GM04503 (cell line): ENCODE measurements around the gene HMGN1.
"Not testable (repeated sequence)": the region's sequence is repeated elsewhere in the genome, so short reads cannot be mapped to it uniquely, and the experiment has no call there.

Experiments
- DNase-seq: peaks from one replicate; pipeline ENCODE4 v3.0.0-alpha.2; 2012; ENCODE audit warnings: low read depth

Gene HMGN1, protein sequence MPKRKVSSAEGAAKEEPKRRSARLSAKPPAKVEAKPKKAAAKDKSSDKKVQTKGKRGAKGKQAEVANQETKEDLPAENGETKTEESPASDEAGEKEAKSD

DNA sequence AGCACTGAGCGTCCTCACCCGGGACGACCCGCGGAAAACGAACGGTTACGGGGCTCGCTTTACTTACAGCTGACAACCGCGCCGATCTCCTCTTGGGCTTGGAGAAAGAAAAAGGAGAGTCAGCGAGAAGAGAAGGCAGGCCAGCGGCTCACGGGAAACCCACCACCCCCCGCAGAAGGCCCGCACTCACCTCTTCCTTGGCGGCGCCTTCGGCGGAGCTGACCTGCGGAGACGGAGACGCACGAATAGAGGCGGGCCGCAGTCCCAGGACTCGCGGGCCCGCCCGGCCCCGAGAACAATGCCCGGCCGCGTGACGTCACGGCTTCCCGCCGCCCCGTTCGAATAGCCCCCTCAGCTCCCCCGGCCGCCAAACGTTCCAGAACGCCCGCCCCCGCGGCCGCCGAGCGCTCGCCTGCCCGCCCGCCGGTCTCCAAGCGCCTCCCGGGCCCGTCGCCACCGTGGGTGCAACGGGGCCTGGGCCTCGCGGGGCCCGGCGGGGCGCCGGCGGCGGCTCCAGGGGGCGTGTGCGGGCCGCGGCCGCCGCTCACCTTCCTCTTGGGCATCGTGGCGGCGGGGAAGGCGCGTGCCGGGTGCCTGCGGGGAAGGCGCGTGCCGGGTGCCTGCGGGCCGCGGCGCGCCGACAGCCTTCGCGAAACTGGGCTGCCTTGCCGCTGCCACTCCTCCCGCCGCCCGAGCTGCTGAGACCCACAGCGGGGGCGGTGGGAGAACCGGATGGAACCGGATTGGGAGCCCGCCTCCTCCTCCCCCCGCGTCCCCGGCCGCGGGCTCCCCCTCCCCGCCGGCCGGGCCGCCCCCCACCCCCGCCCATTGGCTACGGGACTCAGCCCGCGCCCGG, at the start of gene HMGN1:
TSS of gene HMGN1 (minus strand) at position 734 of the 856 bp plus-strand sequence. CDS start at position 563, 171 bp downstream.
- DNase-seq = no peak

DNA sequence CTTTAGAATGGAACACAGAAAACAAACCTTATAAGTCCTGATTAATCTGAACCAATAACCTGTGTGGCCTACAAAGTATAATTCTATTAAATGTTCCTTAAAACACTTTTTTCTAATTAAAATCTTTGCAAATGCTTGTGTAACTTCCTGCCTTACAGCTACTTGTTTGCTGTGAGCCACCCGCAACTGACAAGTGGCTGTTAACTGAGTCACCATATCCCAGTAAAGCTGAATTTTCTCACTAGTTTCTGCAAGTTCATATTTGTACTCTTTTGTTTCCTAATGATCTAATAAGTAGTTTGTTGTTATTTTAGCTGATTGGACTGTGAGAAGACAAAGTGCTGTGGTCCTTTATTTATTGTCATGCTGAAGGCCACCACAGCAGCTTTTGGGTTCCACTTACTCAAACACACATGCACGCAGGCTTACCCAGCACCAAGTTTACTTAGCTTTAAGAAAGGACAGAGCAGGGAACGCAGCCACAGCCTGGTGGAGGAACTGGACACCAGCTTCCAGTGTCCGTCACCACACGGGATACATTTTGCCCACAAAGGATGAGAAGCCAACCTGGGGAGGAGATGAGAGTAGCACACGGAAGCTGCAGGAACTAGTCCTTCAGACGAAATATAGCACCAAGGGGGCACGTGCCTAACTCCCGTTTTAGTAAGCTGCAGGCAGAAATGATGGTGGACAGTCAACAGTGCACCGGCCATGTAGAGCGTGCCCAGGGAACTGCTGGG, 48.9 kb upstream of the HMGN1 start:
- DNase-seq = no peak

DNA sequence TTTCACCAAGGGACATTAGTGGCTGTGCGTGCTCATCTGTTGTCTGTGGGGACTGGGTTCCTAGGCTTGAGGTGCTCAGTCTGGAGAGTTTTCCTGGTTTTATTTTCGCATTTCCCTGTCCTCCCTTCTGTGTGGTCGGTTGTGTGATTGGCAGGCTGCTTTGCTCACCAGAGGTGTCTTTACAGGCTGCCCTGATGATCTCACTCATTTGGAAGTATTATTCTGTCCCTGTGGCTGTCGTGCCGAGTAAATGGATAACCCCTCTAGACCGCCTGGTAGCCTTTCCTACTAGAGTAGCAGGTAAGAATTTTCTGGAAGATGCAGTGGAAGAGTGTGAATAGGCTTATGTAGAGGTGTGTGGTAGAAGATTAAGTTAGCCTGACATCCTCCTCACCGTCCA, 44.1 kb upstream of the HMGN1 start:
- no peak for DNase-seq

DNA sequence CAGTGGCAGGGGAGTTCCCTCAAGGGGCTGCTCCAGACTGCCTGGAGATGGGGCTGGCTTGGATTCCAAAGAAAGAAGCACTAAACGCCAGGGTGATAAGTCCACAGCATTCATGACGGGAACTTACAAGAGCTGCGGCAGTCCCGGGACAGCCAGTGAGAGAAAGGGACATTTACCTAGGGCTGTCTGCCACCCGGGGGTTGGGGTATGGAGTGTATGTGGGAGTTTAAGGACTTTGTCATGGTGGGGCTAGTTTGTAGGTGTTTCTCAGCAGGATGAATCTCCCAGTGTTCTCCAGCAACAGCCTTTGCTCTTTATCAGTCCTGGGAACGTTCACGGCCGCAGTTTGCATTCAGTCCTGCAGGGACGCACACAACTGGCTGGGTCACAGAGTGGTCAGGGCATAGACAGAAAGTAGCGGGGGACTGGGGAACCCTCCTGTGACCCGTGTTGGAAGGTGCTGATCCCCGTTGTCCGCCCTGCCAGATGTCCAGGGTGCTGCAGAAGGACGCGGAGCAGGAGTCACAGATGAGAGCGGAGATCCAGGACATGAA, 41.4 kb upstream of the HMGN1 start:
- no peak for DNase-seq

DNA sequence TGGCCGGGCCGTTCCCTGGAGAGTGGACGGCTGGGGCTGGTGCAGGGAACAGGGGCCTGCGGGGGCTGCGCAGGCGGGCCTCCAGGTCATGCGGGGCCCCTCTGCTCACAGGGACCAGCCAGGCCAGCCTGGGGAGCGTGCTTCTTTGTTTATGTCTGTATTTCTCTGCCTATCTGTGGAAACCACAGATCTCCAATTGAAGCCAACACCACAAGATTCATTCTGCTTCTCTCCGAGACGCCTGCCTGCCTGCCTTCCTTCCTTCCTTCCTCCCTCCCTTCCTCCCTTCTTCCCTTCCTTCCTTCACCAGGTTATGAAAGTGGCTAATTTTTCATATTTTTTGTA, 39.9 kb upstream of the HMGN1 start:
- DNase-seq = no peak

DNA sequence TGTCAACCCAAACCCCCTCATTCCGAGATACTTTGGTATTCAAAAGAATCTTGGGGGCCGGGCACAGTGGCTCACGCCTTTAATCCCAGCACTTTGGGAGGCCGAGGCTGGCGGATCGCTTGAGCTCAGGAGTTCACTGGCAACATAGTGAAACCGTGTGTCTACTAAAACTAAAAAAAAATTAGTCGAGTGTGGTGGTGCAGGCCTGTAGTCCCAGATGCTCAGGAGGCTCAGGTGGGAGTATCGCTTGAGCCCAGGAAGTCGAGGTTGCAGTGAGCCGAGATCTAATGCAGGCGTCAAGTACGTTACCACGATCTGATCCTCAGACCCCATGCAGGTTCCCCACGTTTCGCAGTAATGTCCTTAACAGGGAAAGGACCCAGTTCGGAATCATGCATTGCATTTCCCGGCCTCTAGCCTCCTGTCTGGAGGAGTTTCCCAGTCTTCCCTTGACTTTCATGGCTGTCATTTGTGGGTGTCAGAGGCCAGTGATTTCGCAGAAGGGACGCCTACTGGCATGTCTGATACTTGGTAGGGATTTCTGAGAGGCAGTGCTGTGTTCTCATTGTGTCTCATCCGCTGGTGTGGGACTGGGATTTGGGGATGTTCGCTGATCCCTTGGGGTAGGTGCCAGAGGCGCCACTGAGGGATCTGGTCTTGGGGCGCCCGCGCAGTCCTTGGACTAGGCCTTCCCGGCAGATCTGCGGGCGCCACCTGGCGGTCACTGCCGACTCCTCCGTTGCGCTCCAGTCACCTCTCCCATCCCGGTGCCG, 39.3 kb upstream of the HMGN1 start:
- DNase-seq = no peak

DNA sequence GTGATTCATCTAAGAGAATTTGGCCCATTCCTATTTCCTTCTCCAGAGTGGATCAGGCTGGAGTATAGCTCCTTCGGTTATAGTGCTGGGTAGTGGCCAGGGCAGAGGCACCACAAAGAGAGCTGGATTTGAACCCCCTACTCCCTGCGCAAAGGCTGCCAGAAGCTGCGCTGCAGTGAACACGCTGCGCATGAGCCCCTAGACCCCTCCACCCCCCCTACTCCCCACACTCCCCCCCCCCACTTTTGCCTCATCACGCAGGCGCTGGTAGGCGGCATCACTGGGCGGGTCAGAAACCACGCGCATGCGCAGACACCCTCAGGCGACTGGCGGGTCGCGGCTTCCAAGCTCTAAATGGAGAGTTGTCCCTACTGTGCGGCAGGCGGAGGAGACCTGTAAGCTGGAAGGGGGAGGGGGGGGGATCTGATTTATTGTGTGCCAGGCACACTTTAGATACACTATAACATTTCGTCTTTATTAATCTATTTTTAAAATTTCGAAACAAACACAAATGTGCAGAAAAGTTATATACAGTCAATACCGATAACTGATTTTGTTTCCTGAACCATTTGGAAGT, 38.7 kb upstream of the HMGN1 start:
- no peak for DNase-seq

DNA sequence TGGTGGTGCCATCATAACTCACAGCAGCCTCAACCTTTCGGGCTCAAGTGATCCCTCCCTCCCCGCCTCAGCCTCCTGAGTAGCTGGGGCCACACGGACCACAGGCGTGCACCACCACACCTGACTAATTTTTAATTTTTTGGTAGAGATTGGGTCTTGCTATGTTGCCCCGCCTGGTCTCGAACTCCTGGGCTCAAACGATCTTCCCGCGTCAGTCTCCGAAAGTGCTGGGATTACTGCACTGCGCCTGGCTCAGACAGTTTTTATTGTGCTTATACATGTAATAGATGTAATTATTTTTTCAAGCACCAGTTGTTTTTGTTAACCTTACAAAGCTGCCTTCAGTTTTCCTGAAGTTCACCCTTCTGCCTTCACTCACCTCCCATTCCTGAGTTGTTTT, 38.0 kb upstream of the HMGN1 start:
- no peak for DNase-seq

DNA sequence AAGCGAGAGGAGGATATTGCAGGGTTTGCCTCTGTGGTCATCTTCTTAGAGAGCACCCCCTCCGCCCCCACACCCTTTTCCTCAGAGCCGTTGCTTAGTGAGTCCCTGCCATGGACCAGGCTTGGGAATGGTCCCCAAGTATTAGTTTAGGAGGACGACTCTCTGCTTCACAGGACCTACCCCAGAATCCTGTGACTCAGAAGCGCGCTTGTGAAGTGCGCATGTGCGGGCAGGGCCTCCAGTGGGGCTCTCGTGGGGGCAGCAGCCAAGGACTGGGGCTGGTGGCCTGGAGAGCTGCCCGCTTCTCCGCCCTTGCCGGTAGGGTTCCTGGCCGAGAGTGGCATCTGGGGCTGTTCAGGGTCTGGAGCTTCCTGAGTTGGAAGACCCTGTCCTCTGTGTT, 37.3 kb upstream of the HMGN1 start:
- no peak for DNase-seq

DNA sequence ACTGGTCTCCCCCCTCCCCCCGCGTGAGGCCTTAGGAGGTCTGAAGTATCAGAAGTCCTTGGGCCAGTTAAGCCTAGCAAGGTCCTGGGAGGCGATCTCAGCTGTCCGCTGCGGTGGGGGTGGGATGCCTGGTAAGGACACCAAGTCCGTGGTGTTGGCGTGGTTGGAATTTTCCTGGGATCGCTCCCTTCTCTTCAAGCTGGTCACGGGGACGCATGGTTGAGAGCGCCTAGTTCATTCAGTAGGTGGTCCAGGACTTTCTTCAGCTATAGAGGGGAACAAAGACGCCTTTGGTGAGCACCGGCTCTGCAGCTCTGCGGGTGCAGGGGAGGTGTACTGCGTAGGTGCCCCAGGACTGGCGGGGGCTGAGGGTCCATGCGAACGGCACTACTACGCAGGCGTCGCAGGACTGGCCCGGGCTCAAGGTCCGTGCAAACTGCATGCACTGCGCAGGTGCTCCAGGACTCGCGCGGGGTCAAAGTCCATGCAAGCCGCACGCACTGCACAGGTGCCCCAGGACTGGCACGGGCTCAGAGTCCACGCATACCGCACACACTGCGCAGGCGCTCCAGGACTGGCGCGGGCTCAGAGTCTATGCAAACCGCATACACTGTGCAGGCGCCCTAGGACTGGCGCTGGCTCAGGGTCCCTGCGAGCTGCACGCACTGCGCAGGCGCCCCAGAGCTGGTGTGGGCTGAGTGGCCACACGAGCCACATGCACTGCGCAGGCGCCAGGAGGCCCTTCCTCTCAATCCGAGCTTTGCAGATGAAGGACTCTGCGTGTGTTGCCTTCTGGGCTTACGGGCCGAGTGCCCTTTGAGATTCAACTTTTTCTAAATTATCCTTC, 36.6 kb upstream of the HMGN1 start:
- no peak for DNase-seq

DNA sequence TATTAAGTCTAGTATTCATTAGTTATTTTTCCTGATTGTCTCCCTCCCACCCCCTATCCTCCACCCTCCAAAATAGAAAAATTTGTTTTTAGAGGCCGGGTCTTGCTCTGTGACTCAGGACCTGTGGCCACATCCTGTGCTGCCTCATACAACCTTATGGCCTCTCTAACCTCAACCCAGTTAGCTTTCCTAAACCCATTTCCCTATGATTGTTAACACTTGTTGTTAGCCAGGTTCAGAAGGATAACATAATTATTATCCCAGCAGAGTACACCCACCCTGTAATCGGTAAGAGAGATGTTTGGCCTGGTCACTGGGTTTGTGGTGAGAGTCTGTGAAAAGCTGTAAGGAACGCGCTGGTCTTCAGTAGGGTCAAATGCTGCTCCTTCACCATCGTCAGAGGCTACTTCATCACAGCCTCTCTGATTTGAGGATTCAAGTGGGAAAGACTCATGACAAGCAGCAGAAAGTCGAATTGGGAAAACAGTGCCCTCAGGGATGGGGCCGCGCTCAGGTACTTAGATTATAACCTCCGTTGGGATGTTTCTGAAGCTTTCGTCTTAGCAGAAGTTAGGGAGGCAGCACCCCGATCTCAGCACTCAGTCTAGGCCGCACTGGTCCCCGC, 35.9 kb upstream of the HMGN1 start:
- no peak for DNase-seq

DNA sequence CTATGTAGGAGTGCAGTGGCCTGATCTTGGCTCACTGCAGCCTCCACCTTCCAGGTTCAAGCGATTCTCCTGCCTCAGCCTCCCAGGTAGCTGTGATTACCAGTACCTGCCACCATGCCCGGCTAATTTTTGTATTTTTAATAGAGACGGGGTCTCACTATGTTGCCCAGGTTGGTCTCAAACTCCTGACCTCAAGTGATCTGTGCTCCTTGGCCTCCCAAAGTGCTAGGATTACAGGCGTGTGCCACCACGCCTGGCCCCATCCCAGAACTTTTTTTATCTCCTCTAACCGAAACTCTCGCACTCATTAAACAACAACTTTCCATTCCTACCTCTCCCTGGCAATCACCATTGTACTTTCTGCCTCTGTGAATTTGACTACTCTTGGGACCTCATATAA, 33.2 kb upstream of the HMGN1 start:
- not testable (repeated sequence) for DNase-seq

DNA sequence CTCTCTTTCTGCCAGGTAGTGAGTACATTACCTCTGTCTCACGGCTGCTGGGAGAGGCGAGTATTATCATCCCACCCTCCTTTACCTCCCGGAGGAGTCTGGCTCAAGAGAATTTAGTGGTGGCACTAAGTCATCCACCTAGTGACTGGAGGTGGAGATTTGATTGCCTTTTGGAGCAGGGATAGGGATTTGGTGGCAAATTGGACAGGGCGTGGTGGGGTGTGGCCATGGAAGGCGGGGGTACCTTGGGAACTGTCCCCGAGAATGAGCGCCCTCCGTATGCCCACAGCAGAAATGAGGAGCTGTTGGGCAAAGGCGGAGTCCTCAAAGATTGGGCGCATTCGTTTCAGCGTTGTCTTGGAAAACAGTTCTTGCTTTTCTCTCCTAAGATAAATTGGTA, 32.1 kb upstream of the HMGN1 start:
- no peak for DNase-seq

DNA sequence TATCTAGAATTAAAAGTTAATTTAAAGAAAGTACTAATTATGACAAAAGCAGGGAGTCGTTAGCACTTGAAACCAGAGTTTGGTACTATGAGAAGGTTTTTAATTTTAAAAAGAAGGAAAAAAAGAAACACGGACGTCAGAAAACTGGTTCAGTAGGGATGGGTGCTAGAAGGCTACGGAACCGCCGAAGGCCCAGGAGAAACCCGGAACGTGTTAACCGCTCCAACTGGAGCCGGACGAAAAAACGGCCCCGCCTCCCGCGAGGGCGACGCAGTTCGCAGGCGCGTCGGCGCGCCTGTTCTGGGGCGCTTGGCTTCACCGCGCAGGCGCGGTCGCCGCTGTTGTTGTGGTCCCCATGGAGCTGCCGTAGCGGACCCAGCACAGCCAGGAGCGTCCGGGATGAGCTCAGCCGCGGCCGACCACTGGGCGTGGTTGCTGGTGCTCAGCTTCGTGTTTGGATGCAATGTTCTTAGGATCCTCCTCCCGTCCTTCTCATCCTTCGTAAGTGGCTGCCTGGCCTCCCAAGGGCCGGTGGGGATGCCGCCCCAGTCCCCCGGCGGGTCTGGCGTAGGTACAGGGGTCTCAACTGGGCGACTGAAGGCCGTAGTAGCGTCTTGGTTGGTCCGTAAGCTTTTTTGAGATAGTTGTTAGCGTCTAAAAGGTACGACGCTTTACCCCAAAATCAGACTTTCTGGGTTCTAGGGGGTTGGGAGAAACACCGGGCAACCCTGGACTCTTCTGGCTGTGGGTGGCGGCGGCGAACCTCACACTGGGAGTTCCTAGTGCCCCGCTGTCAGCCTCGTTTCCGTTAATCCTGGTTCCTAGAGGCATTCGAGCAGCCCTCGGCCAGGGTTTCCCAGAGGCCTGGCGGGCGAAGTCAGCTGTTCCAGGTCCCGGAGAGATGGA, 31.4 kb upstream of the HMGN1 start:
- DNase-seq = peak; percentile 83

DNA sequence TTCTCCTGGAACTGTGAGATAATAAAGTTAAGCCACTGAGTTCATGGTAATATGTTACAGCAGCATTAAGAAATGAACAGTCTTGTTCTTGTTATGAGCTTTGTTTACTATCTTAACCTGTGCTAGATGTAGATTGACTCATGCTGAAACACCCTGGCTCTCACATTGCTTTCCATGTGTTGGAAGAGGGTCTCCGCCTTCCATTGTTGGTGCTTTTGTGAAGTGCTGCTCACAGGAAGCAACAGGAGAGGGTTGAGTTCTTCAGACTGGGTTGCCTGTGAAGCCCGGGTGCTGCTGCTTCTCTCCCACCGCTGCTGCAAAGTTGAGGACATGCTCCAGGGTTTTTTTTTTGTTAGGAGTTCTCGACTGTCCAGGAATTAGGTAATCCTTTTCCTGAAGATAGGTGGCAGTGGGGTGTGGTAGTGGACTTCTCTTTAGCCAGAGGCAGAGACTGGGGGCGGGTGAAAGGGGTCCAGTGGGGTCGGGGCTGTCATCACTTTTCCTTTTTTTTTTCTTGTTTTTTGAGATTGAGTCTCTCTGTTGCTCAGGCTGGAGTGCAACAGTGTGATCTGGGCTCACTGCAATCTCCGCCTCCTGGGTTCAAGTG, 28.7 kb upstream of the HMGN1 start:
- no peak for DNase-seq

DNA sequence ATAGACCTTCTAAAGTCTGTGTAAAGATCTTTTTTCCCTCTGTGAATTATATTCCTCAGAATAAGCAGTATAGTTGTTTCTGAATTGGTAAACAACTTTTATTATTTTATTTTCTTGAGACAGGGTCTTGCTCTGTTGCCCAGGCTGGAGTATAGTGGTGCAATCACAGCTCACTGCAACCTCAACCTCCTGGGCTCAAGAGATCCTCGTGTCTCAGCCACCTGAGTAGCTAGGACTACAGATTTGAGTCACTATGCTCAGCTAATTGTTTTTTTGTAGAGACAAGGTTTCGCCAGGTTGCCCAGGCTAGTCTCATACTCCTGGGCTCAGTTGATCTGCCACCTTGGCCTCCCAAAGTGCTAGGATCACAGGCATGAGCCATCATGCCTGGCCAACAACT, 26.6 kb upstream of the HMGN1 start:
- no peak for DNase-seq

DNA sequence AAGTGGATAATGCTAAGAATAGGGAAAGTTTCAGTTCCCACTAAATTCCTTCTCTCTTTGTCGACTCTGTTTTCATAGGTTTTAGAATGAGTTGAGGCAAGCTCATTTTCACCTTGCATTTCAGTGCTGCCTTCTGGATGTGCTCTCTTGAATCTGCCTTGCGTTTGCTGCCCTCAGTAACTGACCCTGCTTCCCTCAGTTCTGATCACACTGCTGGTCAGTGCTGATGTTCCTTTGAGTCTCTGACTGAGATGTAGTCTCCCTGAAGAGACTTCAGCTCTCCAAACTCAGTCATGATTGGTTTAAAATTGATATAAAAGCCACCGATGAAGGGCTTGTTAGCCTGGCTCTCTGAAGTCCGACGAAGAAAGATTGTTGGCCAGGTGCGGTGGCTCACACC, 25.2 kb upstream of the HMGN1 start:
- no peak for DNase-seq

DNA sequence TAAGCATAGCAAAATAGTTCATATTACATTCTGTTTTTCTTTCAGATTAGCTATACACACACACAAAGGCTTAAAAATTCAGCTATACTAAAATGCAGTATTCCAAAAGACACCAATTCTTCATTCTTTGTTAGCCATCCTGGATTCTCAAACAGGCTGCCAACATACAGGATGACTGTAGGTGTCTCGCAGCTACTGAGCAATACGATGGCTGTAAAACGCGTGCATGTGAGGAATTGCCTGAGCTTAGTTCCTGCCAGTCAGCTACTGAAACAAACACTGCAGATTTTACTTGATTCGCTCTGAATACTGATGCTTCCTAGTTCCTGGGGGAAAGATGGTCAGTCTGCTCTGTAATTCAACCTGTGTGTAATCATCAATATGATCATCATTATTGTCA, 24.7 kb upstream of the HMGN1 start:
- no peak for DNase-seq

DNA sequence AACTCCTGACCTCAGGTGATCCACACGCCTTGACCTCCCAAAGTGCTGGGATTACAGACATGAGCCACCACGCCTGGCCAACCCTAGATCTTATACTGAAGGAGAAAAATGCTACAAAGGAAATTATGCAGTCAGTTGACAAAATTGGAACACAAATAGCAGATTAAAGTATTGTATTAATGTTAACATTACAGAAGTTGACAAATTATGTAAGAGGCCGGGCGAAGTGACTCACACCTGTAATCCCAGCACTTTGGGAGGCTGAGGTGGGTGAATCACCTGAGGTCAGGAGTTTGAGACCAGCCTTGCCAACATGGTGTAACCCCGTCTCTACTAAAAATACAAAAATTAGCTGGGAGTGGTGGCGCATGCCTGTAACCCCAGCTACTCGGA, 21.0 kb upstream of the HMGN1 start:
- DNase-seq = not testable (repeated sequence)
